Activated T-cell treated with anti-CD3 and anti-CD28 coated beads for 48 hours (primary cell): Measurements from ENCODE around the gene GAB1.
"Not testable (repeated sequence)": the region's sequence is repeated elsewhere in the genome, so short reads cannot be mapped to it uniquely, and the experiment has no call there.

ENCODE experiments used
- DNase-seq: peaks from one replicate; pipeline ENCODE4 v3.0.0-alpha.2; 2020; ENCODE audit warnings: low read depth

Gene GAB1

DNA sequence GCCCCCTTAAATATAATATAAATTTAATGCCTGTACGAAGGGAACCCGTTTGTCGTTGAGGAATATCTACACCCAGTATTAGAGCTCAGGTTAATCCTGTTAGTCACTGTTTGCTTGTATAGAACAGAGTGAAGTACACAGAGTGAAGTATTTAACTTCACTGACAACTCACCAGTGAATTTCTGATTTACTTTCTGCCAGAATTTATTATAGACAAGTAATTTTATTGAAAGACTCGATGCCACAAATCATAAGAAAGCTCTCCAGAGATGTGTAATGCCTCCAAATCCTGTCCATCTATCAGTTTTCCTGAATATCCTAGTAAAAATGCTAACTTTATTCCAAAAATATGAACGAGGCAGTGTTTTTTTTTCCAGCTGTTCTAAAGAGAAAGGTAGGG is 1.6 kb downstream of the GAB1 start:
- DNase-seq = no peak

DNA sequence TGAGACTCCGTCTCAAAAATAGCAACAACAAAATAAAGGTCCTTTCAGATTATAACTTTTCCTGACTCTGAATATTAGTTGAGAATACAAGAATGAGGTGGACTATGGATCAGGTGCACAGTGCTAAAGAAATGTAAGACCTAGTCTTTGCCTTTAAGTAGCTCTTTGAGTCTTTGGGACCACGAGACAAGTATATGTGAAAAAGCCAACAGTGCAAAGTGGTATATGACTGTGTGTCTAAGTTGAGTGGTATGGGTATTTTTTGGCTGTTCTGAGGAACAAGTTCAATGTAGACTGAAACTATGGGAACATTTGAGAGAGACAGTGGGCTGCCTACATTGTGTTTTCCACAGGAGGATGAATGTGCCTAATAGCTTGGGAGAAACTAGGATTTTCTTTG is 2.8 kb downstream of the GAB1 start:
- DNase-seq = no peak

DNA sequence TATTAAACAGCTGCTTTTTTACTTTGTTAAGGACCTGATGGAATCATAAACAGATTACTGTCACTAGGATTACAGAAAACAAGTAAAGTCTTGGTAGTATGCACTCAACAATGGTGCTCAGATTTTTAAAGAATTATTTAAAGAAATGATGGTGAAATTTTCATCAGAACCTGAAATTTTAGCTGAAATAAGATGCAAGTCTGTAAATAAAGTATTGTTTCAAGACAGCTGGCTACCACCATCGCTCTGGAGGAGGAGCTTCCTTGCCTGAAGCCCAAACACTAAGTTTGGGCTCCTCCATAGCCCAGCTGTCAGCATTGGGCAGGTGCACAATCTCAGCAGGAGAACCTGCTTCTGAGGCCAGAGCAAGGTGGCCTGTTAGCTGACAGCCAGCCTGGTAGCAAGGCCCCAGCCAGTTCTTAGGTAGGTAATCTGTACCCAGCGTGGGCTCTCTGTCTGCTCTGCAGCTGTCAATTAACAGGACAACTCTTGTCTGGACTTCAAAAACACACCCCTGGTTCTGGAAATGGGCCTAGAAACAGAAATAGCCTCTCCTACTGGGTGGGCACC is 4.6 kb downstream of the GAB1 start:
- DNase-seq = no peak

DNA sequence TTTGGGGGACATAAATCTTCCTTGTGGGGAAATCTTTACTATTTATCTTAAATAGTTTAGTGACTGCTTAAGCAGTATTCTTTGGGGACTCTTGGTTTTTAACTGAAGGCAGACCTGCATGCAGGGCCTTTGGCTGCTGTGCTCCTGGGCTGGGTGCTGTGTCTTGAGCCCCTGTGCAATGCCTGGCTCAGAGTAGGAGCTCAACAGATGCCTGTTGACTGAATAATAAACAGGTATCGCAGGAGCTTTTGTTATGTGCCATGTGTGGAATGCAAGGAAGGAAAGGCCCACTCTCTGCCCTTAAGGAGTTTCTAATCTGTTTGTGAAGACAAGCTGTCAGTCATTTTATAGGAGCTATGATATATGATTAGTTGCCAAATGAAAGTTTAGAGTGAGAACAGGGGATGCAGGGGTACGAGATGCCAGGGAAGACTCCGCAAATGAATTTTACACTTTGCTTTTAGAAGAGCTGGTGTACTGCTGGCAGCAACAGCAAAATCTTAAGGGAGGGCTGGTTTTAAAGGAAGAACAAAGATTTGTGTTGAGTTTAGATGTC is 6.7 kb downstream of the GAB1 start:
- DNase-seq = no peak

DNA sequence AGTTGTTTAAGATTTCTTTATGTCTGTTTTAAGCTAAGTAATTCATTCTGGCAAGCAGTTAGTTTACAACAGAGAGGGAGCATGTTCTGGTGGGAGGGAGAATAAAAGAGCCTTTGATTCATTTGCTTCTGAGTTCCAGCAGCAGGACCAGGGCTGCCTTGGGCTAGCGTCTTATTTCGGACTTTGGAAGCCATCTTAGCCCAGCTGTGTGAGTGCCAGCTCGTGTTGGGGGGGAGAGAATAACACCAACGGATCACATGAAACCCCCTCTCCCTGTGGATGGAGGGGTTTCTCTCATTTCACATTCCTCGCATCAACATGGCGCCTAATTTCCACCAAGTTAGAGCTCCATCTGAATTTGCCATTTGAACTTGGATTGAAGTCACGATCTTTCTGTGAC is 7.4 kb downstream of the GAB1 start:
- no peak for DNase-seq

DNA sequence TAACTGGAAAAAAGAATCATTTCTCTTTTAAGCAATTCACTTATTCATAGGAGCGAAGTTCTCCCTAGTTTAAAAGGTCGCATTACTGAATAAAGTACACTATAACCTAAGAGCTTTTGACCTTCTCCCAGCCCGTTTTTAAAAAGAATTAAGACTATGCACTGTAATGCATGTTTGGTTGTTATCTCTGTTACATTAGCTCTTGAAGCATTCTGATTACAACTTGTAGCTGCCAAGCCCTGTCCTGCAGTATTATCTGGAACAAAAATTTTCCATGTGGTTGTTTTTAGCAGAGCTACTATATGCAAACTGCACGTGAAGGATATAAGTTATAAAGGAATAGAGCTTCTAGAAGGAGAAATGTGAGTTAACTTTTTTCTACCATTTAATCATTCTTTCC is 8.1 kb downstream of the GAB1 start:
- no peak for DNase-seq

DNA sequence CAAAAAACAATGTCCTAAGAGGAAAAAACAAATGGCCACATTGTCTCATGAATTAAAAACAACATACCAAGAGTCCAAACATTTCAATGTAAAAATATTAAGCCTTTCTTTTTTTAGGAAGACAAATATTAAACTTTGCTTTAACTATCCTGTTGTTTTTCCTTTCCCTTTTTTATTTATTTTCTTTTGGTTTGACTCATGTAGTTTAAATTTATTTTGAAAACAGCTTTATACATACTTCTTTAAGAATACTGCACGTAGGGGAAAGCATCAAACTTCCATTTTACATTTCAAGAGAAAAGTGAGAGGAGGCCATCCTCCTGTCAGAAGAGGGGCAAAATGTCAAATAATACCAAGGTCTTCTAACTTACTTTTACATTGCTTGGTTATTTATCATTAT is 8.7 kb downstream of the GAB1 start:
- DNase-seq = no peak

DNA sequence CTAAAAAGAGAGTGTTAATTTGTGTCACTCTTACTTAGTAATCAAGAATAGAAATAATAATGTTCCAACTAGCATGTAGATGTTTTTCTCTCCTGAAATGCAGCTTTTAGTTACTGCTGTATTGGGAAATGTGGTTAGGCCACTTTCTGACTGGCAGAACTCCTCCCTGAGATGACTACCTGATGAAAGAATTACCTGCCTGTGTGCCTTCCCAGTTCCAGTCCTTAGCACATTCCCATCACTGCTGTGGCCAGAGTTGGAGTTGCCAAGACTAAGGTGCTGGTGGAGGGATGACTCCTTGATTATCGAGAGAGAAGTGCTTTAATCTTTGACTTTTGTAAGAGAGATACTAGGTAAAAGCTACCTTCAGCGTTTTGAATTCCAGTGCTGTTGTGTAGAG is 9.5 kb downstream of the GAB1 start:
- no peak for DNase-seq

DNA sequence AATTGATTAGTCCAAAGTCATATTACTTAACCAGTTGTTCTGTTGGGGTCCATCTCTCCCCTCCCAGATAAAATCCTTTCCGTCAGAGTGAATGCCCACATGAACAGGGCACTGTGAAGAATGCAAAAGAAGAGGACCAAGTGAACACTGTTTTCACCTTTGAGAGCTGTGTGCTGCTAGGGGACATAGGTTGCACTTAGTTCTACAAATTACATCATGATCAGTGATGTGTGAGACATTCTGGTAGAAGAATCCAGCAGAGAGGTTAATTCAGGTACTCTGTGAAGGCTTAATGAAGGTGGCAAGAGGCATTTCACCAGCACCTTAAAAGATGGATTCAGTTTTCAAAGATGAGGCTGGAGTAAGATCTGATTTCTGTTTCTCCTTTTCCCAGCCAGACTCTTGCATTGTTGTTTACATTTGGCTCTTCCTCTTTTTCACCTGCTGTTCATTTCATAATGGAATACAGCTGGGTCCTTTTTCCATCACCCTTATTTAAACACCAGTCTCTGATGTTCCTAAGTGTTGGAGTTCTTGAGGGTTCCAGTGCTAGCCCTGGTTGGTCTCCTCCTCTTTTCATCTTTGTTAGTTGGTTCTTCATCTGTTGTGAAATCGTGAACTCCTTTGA is 10.9 kb downstream of the GAB1 start:
- no peak for DNase-seq

DNA sequence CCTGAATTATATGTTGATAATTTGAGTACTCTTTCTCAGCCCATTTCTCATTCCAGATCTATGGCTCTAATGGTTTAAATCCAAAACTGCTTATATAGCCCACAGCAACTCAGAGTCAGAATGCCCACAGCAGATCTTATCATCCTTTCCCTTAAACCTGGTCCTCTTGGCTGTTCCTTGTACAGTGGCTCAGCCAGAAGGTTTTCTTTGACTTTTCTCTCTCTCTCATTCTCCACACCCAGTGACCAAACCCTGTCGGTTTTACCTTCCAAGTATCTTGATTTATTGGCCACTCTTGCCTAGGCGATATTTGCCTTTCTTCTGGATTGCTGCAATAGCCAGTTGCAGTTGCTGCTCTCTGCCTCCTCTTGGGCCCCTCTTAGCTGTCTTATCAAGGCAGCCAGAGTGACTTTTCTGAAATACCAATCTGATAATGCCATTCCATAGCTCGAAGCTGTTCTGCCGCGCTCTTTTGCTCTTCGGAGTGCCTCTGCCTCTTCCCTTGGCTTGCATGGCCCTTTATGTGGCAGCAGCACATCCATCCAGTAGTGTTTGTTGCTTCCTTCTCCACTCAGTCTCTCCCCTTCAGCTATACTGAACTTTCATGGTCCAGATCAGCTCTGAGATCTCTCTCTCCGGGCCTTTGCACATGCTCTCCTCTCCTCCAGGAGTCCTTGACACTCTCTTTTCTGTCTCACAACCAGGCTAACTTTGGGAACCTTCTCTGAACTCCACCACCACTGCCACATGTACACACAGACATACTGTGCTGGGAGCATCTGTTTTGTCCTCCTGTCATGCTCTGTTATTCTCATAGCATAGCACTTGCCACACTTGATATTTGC is 11.8 kb downstream of the GAB1 start:
- DNase-seq = no peak

DNA sequence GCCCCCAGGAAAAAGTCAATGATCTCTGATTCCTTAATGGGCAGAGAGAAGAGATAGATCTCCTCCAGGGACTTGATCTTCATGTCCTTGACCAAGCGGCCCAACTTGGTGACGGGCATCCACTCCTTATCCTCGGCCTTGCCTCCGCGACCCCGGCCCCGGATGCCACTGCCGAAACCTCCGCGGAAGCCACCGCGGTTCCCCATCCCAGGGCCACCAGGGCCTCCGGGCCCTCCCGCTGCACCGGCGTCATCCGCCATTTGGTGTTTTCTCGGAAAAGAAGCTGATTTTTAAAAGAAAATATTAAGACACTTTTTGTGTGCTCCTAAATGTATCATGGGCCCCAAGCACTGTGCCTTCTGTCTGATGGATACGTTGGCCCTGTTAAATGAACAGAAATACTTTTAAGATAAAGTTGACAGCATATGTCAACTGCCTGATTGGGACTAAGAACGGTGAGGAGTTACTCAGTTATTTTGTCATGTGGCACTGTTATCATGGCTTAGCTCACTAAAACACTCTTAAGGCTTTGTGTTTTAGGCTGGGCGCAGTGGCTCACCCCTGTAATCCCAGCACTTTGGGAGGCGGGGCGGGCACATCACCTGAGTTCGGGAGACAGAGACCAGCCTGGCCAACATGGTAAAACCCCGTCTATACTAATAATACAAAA is 13.3 kb downstream of the GAB1 start:
- DNase-seq = not testable (repeated sequence)

DNA sequence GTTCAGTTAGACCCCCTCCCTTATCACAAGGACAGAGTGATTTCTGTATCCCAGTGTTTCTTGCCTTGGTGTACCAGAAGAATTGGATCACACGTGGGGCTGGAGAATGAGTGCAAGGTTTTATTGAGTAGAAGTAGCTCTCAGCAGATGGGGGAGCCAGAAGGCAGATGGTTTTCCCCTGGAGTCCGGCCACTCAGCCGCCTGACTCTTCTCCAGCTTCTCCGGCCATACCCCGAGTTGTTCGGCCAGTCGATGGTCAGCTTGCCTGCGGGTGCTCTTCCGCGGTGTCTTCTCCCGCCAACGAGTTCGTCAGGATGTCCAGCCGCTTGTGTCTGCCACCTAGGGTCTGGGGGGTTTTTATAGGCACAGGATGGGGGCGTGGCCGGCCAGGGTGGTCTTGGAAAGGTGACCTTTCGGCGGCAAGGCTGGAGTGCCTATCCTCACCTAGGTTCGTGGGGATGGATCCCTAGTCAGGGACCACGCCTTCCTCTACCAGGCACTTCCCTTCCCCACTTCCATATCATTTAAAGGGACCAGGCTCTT is 14.5 kb downstream of the GAB1 start:
- no peak for DNase-seq

DNA sequence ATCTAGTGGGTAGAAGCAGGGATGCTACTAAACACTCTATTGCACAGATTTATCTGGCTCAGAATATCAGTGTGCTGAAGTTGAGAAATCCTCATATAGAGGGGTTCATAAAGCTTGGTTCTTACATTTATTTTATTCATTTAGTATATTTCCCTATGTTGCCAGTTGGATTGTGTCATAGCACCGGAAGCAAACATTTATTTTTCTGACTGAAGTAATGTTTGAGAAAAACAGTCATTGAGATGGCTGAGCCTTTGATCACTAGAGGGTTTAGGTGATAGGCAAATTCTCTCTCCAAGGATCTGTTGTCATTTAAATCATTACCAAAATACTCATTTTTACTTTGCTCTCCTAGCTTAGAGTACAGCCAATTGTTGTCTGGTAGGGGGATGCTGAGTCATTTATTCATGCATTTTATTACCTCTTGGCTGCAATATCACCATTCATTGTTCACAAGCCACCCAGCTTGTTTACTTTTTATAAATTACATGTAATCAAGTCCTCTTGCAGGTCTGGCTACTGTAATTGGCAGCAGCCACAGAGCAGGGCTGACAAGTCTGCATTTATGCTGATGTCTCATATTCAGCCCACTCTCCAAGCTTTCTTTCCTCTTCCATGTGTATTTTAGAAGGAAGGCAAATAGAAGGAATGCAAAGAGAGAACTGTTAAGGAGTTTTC is 15.2 kb downstream of the GAB1 start:
- no peak for DNase-seq

DNA sequence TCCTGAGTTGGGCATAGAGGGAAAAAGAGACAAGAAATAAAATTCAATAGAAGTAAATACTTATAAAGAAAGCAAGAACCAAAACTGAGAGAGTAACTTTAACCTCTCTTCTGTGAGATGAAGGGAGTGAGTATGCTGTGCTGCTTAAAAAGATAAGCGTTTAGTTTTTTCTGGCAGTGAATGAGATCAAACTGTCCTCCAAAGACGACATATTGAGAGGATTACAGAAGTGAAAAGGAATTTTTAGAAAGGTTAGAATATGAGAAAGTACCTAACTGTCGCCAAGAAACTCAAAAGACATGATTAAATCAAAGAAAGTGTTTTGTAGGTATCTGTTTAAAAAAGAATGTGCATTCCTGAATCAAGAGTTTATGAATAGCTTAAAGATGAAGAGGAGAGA is 16.0 kb downstream of the GAB1 start:
- no peak for DNase-seq

DNA sequence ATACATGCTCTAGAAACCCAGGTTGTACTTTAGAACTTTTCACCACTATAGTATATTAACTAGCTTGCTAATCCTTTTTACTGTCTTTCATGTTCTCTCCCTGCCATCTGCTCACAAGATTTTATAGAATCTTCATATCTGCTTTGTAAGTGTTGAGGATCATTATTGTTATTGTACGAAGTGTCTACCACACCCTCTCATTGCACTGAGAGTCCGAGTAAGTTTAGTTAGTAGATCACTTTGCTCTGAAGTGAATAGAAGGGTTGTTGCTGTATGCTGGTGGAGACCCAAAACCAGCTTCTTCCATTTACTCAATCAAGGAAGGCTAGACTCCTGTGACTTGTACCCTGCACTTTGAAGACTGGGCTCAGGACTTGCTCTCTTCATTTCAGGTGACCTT is 17.1 kb downstream of the GAB1 start:
- no peak for DNase-seq

DNA sequence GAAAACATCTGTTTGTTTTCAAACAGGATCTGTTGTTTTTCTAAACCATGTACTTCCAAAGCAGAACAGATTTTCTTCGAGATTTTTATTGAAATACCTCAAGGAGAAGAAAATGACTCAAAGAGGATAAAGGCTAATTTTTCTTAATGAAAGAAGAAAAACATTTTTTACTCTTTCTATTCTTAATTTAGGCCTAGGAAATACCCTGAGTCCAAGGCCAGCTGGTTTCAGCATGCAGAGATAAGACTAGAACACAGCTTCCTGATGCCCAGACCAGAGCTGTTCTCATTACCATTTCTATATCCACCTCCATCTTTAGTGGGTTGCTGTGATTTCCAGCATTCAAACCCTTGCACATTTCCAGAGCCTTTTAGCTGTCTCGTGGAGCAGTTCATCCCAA is 18.3 kb downstream of the GAB1 start:
- no peak for DNase-seq

DNA sequence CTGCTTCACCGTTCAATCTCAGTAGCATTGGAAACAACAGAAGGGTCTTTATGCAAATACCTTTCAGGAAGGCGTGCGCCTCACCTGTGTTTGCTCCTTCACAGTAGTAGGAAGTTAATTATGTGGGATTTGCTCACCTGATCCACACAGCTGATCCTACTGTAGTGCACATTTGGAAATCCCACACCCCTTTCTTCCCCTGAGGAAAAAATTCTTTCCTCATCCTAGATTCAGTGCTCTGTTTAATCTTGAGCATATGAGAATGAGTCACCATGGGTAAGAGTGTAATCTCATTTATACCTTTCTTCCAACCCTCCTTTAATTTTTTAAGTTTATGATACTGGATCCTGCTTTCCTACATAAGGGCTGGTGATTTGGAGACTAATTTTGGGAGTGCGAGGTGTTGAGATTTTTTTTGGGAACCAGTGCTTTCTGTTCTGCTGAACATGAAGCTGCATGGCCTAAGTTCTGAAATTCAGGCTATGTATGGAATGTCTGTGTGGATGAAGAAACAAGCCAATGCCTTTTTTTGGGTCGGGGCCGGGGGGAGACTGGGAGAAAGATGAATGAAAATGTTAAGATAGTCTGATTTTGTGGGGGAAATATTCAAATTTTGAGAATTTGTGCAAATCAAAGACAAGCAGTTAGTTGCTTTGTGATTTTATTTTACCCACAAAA is 19.0 kb downstream of the GAB1 start:
- DNase-seq = no peak

DNA sequence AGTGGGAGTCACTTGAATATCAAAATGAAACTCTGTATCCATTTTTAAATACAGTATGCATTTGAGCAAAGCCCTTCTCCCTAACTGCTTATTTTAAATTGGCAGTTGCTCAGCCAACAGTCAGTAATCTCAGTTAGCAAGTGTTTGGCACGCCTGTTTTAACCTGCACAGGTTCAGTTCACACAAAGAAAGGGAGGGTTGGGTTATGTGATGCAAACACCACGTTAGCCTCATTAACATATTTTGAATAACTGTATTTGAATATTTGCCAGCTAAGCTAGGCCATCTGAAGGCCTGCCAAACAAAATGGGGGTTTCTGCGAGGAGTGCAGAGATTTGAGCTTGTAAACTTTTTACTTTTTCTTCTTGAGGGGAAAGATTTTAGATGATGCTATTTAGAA is 19.8 kb downstream of the GAB1 start:
- DNase-seq = no peak

DNA sequence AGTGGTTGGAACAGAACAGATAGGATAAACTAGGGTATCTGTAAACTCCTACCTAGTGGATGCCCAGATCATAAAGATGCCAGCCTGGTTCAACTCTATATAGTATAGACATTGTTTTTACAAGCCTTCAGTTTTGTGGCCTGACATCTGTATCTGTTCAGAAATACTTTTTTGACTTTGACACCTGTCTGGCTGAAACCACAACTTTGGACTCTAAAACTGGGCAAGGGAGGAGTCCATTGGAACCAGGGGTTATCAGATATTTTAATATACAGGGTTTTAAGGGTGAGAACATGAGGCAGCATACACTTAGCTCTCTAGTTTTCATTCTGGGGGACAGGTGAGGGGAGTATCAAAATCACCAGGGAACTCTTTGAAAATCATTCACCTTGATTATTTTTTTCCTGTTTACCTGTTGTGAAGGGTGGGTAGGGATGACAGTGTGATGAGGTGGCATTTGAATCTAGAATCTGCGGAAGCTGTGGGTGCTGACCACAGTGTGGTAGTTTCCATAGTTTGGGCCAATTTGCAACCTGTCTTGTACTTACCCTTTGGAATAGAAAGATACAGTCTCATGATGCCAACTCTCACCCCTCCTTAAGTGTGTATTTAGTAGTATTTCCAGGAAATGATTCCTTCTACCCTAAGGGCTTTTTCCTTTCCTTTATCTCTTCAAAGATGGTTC is 20.6 kb downstream of the GAB1 start:
- no peak for DNase-seq

DNA sequence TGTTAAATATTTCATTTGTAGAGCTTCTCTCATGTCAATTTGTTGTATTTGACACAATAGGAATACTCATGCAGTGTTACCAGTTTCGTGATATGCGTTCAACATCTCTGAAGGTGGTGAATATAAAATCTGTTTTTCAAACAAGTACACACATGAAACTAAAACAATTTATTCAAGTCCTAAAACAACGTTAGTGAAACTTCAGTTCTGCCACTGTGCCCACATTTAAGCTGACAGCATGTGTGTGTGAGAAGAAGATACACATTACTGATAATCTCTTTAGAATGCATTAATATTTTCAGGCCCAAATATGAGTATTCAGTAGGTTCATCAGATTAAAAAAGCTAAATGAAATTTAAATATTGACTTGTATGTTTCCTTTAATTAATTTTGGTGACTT is 21.7 kb downstream of the GAB1 start:
- DNase-seq = no peak
